Islet of Langerhans (tissue), 1 donor: Measurements from ENCODE around the gene CCNG1.
"Not testable (repeated sequence)": the region's sequence is repeated elsewhere in the genome, so short reads cannot be mapped to it uniquely, and the experiment has no call there.

ENCODE experiments used
- FAIRE-seq: peaks from one replicate; lab custom pipeline; 2011; peaks lifted over from hg19 to GRCh38; lab: Jason Lieb, UNC

Gene CCNG1

DNA sequence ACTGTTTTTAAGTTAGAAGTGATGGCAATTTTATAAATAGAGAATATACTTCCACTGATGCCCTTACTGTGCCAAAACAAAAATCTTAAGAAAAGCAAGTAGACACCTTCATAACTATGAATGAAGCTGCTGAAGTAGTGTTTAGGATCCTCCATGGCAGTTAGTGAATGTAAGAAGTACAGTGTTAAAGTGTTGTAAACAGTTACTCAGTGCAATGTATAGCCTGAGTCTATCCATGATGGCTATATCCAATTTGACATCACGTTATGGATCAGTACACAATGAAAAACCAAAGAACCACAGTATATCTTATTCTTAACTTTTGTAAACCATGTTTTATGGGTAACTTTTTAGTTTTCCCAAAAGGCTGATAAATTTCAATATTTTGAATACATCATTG, 7.1 kb downstream of the CCNG1 start:
- no peak for FAIRE-seq

DNA sequence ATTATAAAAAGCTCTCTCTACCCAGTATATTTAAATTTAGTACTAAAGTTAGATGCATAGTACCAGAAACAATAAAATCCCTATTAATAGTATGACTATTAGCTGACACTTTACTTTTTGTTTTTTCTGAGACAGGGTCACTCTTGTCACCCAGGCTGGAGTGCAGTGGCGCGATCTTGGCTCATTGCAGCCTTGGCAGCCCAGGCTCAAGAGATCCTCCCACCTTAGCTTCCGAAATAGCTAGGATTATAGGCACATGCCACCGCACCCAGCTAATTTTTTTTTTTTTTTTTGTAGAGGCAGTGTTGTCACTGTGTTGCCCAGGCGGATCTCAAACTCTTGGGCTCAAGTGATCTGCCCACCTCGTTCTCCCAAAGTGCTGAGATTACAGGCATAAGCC, 8.0 kb downstream of the CCNG1 start:
- no peak for FAIRE-seq

DNA sequence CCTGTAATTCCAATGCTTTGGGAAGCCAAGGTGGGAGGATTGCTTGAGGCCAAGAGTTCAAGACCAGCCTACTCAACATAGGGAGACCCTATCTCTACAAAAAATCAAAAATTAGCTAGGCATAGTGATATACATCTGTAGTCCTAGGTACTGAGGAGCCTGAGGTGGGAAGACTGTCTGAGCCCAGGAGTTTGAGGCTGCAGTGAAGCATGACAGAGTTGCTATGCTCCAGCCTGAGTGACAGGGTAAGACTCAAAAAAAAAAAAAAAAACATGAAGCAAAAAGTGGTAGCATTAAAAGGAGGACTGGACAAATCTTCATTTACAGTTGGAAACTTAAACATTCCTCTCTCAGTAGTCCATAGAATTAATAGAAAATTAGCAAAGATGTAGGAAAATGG, 9.8 kb downstream of the CCNG1 start:
- no peak for FAIRE-seq

DNA sequence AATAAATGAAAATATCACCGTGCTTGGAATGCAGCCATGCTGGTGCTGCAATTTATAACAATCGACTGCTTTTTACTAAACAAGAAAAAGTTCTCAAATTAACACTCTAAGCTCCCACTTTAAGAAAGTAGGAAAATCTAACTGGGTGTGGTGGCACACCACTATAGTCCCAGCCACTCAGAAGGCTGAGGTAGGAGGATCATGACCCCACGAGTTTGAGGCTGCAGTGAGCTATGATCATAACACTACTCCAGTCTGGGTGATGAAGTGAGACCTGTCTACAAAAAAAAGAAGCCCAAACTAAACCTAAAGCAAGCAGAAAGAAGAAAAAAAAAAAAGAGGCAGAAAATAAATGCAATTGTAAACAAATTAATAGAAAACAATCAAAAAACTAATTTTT, 10.5 kb downstream of the CCNG1 start:
- no peak for FAIRE-seq

DNA sequence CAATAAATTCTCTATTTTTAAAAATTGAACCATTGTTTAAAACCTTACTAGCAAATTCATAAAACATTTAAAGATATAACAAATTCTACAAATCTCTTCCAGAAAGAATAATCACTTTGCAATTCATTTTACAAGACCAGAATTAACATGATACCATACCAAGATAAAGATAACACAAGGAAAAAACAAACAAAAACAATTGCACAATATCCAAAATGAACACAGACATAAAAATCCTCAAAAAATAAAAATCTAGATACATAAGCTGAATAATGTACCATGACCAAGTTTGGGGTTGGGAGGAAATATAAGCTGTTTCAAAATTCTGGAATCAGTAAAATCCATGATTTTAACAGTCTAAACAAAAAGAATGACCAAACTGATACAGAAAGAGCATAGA, 11.1 kb downstream of the CCNG1 start:
- no peak for FAIRE-seq

DNA sequence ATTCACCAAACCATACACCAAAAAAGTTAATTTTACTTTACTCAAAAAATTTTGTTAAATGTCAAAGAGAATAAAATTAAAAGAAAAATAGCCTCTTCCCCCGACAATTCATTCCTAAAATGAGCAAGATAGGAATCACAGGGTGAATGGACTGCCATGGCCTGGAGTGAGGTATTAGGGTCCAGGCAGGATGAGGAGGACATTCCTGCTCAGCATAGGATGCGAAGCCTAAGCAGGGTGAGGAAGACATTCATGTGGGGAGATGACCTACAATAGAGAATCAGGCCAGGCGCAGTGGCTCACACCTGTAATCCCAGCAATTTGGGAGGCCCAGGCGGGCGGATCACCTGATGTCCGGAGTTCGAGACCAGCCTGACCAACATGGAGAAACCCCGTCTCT, 14.1 kb downstream of the CCNG1 start:
- no peak for FAIRE-seq

DNA sequence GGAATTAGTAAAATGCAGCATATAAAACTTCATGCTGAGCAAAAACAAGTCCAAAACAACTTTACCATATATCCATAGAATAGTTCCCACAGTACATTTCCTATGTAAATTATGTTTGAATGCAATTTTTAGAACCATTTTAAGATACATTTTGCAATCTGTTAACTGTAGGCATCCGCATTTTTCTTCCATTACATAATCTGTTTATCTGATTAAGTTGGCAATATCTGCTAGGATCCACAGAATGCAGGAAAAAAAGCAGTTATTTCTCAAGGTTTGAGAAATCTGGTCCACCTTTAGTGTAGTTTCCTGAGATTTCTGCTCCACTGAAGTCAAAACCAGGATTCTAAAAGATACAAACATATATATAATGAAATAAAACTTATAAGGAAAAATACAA, 16.3 kb downstream of the CCNG1 start:
- FAIRE-seq = no peak

DNA sequence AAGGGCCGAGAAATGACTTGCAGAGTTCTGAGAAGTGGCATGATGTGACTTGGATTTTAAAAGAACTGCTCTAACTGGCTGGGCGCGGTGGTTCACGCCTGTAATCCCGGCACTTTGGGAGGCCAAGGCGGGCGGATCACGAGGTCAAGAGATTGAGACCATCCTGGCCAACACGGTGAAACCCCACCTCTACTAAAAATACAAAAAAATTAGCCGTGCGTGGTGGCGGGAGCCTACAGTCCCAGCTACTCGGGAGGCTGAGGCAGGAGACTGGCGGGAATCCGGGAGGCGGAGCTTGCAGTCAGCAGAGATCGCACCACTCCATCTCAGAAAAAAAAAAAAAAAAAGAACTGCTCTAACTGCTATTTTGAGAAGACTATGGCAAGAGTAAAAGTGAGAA, 18.0 kb downstream of the CCNG1 start:
- FAIRE-seq = not testable (repeated sequence)

DNA sequence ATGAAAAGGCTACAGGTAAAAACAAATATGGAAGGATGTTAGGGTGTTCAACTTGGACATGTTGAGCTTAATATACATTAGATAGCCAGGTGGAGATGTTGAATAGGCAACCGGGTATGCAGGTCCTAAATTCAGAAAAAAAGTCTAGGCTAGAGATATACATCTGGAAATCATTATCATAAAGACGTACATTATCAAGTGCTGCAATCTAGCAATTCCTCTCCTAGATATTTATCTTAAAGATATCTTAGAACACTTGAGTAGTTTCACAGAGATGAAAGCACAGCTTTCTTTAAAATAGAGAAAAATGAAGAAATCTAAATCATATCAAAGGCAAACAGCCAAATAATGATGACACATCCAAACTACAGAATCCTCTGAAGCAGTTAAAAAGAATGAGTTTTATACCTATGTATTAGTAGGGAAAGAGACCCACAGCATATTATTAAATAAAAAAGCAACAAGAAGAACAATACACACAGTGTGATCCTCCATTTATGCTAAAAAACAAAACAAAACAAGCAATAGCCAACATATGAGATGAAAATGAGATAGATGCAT, 18.7 kb downstream of the CCNG1 start:
- no peak for FAIRE-seq

DNA sequence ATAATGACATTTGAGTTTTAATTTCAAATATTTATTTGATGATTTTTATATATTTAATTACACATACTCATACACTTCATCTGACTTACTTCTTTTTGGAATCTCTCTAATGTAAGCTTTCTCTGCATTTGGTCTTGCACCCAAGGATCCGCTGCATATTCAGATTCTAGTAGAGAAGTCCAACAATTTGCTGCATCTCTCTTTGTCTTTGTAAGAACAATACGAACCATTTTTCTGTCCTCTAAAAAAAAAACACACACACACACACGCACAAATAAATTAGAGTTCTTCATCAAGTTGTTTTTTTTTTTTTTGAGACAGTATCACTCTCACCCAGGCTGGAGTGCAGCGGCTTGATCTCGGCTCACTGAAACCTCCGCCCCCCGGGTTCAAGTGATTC, 19.4 kb downstream of the CCNG1 start:
- FAIRE-seq = no peak

DNA sequence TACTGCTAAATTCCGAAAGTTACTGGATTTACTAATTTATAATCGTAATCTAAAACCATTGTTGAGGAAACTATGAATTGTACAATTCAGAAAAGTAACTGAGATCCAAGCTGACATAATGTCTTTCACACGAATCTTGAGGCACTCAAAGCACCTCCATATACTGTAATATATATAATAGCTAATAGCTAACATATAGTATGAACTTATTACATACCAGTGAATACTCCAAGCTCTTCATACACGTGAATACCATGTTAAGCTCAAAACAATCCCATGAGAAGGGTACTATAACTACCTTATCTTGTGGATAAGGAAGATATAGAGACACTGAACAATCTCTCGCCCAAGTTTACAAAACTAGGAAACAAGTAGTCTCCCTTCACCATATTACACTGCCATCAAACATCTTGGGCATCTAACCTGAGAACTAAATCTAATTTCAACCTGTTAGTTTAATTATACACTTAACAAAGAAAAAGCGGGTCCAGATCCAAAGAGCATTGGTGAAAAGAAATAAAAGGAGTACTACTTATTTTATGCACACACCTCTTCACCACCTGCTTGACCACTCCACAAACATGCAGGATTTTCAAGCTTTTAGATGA, 21.5 kb downstream of the CCNG1 start:
- FAIRE-seq = no peak

DNA sequence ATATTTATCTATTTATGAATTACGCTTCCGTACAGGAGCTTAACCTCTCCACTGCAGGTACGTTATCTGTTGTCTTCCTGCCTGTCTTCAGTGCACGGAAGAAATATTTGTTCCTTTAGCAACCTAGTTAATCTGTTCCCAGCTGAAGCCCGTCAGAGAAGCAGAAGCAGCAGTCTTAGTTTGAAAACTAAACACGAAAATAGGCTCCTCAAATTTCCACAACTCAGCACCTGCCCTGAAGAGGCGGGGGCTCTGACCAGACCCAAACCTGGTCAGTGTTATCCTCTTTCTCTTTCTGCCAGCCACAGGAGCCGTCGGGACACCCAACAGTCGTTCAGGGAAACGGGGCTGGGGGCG, 22.0 kb downstream of the CCNG1 start:
- FAIRE-seq = no peak

DNA sequence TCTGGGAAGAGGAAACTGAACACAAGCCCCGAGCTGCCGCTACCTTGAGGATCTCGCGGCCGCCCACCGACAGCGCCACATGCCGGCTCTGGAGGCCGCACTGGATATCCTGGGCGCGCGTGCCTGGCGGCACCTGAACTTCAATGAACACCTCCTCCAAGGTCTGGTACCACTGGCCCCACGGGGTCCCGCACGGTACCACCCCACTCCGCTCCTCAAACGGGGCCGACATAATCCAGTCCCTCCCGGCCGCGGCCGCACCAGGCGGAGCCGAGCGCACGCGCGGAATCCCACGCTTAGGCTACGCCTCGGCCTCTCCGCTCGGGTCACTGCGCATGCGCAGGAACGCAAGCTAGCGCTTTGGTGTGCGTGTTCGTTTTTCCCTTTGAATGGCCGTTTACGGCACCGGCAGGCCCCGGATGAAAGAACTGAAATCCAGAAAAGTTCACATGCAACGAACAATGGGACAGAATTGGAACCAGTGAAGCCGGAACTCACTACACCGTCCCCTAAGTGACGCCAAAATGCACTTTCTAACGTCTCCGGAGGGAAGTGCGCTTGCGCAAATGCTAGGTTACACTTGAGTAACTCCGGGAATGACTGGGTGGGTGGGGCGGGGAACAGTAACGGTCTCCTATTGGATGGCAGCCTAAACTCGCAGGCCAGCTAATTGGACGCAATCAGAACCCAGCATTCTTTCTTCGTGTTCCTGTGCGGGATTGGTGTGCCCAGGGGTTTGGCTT, 22.6 kb downstream of the CCNG1 start, which contains the start of gene NUDCD2:
Gene NUDCD2, minus strand, starts transcription at position 284 of the 743 bp plus-strand sequence. Its CDS starts 52 bp downstream, at position 232.
- peak; percentile 89 for FAIRE-seq

DNA sequence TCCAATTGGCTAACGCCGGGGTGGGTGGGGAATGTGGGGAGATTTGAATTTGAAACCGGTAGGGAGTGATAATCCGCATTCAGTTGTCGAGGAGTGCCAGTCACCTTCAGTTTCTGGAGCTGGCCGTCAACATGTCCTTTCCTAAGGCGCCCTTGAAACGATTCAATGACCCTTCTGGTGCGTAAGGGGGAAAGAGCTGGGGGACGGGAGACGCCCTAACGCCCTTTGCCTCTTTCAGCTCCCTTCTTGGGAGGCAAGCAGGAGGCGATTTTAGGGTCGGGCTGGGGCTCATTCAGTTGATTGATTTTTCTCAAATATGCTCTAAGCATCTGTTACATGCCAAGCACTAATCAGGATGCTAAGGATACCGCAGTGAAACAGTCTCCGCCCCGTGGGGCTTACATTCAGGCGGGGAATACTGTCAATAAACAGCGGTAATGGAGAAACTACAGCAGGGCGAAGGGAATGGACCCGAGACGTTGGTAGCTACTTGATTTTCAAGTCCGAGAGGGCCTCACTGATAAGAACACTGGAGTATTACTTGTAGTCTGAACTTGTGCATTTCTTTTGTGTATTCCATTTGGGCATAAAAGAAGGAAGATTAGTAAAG, 23.3 kb downstream of the CCNG1 start, which contains the start of gene HMMR:
Gene HMMR, plus strand, starts transcription at position 71 of the 610 bp plus-strand sequence. Its CDS starts 61 bp downstream, at position 132.
- FAIRE-seq = no peak

DNA sequence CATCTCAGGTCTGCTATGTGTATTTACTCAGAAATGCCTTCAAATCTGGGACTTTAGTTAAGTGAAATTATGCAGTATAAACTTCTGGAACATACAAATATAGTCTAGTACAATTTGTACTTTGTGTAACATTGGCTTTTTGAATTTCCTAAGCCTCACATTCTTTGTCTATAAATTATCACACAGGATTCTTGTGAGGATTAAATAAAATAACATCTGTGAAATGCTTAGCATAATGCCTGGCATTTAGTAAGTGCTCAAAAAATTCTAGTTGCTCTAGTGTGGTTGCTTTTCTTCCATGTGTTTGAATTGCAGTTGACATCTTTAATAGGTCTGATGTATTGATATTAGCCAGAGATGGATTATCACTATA, 25.7 kb downstream of the CCNG1 start:
- no peak for FAIRE-seq

DNA sequence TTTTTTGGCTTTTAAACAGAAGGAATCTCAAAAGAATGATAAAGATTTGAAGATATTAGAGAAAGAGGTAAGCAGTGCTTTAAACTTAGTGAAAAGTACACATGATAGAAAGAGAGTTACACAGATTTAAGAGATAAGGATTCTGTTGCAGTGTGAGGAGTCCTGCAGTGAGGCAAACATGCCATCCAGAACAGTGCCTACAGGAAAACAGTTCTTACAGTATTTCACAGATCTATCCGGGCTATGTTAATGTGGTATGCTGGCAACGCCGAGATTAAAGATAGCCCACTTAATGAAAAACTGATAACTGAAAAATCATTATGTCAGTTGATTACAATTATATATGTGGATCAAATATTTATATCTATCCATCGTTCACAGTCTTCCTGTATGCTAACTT, 30.3 kb downstream of the CCNG1 start:
- FAIRE-seq = no peak

DNA sequence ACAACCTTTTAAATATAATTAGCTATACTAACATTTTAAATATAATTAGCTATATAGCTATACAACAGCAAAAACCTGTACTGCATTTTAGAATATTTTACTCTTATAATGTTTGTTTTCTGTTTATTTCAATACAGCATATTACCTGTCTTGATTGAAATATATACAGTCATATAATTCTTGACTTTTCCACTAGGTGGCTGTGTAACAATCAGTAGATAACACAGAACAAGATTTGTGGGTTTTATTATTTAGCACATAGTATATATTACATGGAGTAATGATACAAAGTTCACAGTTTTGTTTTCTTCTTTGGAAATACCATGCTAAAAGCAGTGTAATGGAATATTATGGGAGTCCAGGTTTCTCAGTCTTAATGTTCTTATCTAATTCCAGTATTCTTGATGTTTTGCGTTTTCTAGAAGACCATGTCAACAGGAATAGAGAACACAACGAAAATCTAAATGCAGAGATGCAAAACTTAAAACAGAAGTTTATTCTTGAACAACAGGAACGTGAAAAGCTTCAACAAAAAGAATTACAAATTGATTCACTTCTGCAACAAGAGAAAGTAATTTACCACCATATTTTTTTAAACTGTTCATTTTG, 36.3 kb downstream of the CCNG1 start:
- peak; percentile 93 for FAIRE-seq

DNA sequence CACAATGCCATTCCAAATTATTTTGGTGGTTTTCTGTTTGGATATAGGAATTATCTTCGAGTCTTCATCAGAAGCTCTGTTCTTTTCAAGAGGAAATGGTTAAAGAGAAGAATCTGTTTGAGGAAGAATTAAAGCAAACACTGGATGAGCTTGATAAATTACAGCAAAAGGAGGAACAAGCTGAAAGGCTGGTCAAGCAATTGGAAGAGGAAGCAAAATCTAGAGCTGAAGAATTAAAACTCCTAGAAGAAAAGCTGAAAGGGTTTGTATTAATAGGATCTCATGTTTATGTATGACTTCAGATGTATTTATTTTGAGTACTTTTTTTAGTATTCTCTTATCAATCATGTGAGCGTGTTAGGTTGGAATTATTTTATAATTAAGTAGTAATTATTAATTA, 38.0 kb downstream of the CCNG1 start:
- no peak for FAIRE-seq

DNA sequence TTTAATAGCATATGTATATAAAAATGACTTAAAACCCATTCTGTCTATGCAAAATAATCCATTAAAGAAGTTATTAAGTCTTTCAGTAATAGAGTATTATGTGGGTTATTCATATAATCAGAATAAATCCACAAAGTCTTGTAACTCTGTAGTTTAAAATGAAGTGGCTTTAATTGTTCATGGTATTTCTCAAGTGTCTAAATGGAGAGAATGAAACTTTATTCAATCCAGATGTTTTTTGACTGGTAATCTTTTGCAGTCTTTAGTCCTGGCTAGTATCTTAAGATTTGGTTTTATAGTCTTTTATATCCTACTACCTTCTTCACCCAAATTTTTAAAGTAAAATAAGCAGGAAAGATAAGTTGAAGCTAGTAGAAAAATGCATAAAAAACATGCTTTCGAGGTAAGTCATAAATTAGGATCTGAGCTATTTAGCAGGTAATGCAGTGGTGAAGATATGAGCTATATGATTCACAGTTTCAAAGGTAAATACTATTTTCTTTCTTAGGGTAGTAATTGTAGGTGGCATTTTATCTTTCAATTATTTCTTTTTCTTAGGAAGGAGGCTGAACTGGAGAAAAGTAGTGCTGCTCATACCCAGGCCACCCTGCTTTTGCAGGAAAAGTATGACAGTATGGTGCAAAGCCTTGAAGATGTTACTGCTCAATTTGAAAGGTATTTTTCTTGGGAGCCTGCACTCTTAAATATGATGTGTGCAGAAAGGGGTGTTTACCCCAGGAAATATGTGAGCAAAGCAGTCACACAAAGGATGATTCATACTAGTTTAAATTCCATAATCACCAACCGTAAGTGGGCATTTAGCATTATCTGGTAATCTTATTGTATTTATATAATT, 41.0 kb downstream of the CCNG1 start:
- no peak for FAIRE-seq

DNA sequence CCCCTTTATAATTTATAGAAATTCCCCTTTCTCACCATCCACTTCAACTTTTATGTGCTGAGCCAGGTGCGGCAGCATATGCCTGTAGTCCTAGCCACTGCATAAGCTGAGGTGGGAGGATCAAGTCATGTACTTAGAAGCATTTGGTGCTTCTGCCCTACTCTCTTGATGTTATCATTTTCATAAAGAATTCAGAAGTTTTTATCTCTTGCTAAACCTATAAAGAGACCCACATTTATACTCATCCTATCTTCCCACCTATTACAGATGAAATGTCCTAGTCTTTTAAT, 41.5 kb downstream of the CCNG1 start:
- FAIRE-seq = no peak

DNA sequence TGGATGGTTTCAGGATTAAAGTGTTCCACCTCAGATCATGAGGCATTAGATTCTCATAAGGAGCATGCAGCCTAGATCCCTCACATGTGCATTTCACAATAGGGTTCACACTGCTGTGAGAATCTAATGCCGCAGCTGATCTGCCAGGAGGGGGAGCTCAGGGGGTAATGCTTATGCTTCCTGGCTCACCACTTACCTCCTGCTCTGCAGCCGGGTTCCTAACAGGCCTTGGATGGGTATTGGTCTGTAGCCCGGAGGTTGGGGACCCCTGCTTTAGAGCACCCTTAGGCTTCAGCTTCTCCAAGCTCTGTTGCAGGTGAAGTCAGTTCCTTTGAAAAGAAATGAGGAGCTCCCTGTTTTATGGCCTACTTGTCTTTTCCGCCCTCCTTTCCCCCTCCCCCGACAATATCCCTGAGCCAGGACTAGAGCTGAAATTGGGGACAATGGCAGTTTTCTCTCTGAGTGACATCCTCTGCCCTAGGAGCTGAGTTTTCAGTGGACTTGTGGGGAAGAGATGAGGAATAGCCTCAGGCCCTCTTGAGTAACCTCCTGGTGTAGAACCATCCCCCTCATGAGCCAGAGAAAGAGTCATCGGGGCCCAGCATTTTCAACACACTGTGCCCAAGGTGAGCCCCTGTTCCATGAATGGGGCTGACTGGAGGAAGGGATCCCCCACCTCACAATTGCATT, 51.8 kb downstream of the CCNG1 start:
- FAIRE-seq = no peak

DNA sequence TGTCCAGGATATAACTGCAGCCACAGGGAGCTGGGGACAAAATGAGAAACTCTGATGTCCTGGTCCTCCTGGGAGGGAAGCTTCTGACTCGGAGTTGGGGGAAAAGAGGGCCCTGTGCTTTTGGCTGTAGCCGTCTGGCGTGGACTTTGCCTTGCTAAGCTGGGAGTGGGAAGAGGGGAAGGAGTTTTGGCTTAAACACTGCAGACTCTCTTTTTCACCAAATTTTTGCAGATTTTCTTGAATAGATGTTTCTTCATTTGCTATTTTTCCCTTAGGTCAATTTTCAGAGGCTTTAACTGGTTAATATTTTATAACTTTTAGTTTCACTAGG, 52.3 kb downstream of the CCNG1 start:
- no peak for FAIRE-seq
